ENCODE data around the gene ATG7.

ATG7 gene

GRCh38 chr3:11238880-11239279, 33.3 kb upstream of the ATG7 start:
- DNase-seq: no peak
- H3K4me1 ChIP-seq (ENCODE audit: insufficient read depth, low read length): no peaks in the 10 kb centered on the region
- H3K27ac ChIP-seq (ENCODE audit: low read length): no peak overlapping the region
- H4K20me1 ChIP-seq (ENCODE audit: insufficient read depth, low read length): no peaks in the 10 kb centered on the region
- no peak overlapping the region for H3K4me2 ChIP-seq (ENCODE audit: insufficient read depth, low read length)
- no peak overlapping the region for H3K9ac ChIP-seq (ENCODE audit: low read depth, low read length)
- no peaks in the 10 kb centered on the region for H3K27me3 ChIP-seq (ENCODE audit: insufficient read depth, low read length, poor library complexity)
- no peak for ATAC-seq (ENCODE audit: insufficient read depth, low read depth)
- no peak overlapping the region for H3K4me3 ChIP-seq (ENCODE audit: low read depth in 1 of 2, low read length in 2 of 2)
- no peak for TF ChIP-seq EZH2 (IDR thresholded peaks at IDR 0.05; ENCODE audit: borderline replicate concordance, low read depth, low read length, severe bottlenecking)
- no peak for TF ChIP-seq CTCF (IDR thresholded peaks at IDR 0.05; ENCODE audit: borderline replicate concordance, extremely low read depth, low read length, poor library complexity, severe bottlenecking)
- H2AFZ ChIP-seq (ENCODE audit: low read depth, low read length): no peak overlapping the region
- H3K9me3 ChIP-seq (ENCODE audit: insufficient read depth, low read length, severe bottlenecking): no peaks in the 10 kb centered on the region
- no peaks in the 10 kb centered on the region for H3K79me2 ChIP-seq (ENCODE audit: insufficient read depth, low read length)
- H3K36me3 ChIP-seq (ENCODE audit: insufficient read depth, low read length): no peaks in the 10 kb centered on the region

- Histone ChIP-seq H3K9me3 (ENCODE audit: insufficient read depth, low read length, severe bottlenecking) (no peaks in the 10 kb centered on the region), H3K4me1 (ENCODE audit: insufficient read depth, low read length) (no peaks in the 10 kb centered on the region), H3K4me3 (ENCODE audit: low read depth in 1 of 2, low read length in 2 of 2) (no peak overlapping the region), H3K79me2 (ENCODE audit: insufficient read depth, low read length) (no peaks in the 10 kb centered on the region), H3K36me3 (ENCODE audit: insufficient read depth, low read length) (no peaks in the 10 kb centered on the region), H4K20me1 (ENCODE audit: insufficient read depth, low read length) (no peaks in the 10 kb centered on the region), H2AFZ (ENCODE audit: low read depth, low read length) (no peak overlapping the region), H3K9ac (ENCODE audit: low read depth, low read length) (no peak overlapping the region), H3K4me2 (ENCODE audit: insufficient read depth, low read length) (no peak overlapping the region), H3K27ac (ENCODE audit: low read length) (no peak overlapping the region), H3K27me3 (ENCODE audit: insufficient read depth, low read length, poor library complexity) (no peaks in the 10 kb centered on the region)
- no peak for DNase-seq
- TF ChIP-seq CTCF (IDR thresholded peaks at IDR 0.05; ENCODE audit: borderline replicate concordance, extremely low read depth, low read length, poor library complexity, severe bottlenecking): no peak
- no peak for TF ChIP-seq EZH2 (IDR thresholded peaks at IDR 0.05; ENCODE audit: borderline replicate concordance, low read depth, low read length, severe bottlenecking)
- no peak for ATAC-seq (ENCODE audit: insufficient read depth, low read depth)
These were observed 32.4 kb upstream of the ATG7 start for GRCh38 chr3:11239796-11240195.

GRCh38 chr3:11240496-11240895, 31.7 kb upstream of the ATG7 start:
- Histone ChIP-seq H3K36me3 (ENCODE audit: insufficient read depth, low read length) (no peaks in the 10 kb centered on the region), H3K27ac (ENCODE audit: low read length) (no peak overlapping the region), H3K79me2 (ENCODE audit: insufficient read depth, low read length) (no peaks in the 10 kb centered on the region), H3K9me3 (ENCODE audit: insufficient read depth, low read length, severe bottlenecking) (no peaks in the 10 kb centered on the region), H3K27me3 (ENCODE audit: insufficient read depth, low read length, poor library complexity) (no peaks in the 10 kb centered on the region), H2AFZ (ENCODE audit: low read depth, low read length) (no peak overlapping the region), H3K4me2 (ENCODE audit: insufficient read depth, low read length) (no peak overlapping the region), H4K20me1 (ENCODE audit: insufficient read depth, low read length) (no peaks in the 10 kb centered on the region), H3K9ac (ENCODE audit: low read depth, low read length) (no peak overlapping the region), H3K4me1 (ENCODE audit: insufficient read depth, low read length) (no peaks in the 10 kb centered on the region), H3K4me3 (ENCODE audit: low read depth in 1 of 2, low read length in 2 of 2) (no peak overlapping the region)
- DNase-seq (no peak), ATAC-seq (ENCODE audit: insufficient read depth, low read depth) (no peak)
- TF ChIP-seq CTCF (IDR thresholded peaks at IDR 0.05; ENCODE audit: borderline replicate concordance, extremely low read depth, low read length, poor library complexity, severe bottlenecking): no peak
- TF ChIP-seq EZH2 (IDR thresholded peaks at IDR 0.05; ENCODE audit: borderline replicate concordance, low read depth, low read length, severe bottlenecking): no peak

GRCh38 chr3:11244121-11244677, 28.0 kb upstream of the ATG7 start:
- Histone ChIP-seq H2AFZ (ENCODE audit: low read depth, low read length) (no peak overlapping the region), H3K27ac (ENCODE audit: low read length) (no peak overlapping the region), H3K9me3 (ENCODE audit: insufficient read depth, low read length, severe bottlenecking) (no peaks in the 10 kb centered on the region), H3K9ac (ENCODE audit: low read depth, low read length) (no peak overlapping the region), H3K4me1 (ENCODE audit: insufficient read depth, low read length) (no peaks in the 10 kb centered on the region), H3K27me3 (ENCODE audit: insufficient read depth, low read length, poor library complexity) (peaks cover 3% of the 10 kb centered on the region), H4K20me1 (ENCODE audit: insufficient read depth, low read length) (no peaks in the 10 kb centered on the region), H3K4me2 (ENCODE audit: insufficient read depth, low read length) (no peak overlapping the region), H3K36me3 (ENCODE audit: insufficient read depth, low read length) (no peaks in the 10 kb centered on the region), H3K4me3 (ENCODE audit: low read depth in 1 of 2, low read length in 2 of 2) (no peak overlapping the region), H3K79me2 (ENCODE audit: insufficient read depth, low read length) (no peaks in the 10 kb centered on the region)
- TF ChIP-seq EZH2 (IDR thresholded peaks at IDR 0.05; ENCODE audit: borderline replicate concordance, low read depth, low read length, severe bottlenecking) (no peak), CTCF (IDR thresholded peaks at IDR 0.05; ENCODE audit: borderline replicate concordance, extremely low read depth, low read length, poor library complexity, severe bottlenecking) (no peak)
- no peak for ATAC-seq (ENCODE audit: insufficient read depth, low read depth)
- DNase-seq: no peak
